K562 (cell line): Measurements from ENCODE around the gene NUP85. TPM values are rescaled to one million over a fixed set of nuclear protein-coding genes. Genes with fewer than 3 reads are reported as not detected.
A peak's percentile ranks its signal among the peaks of the same experiment; 100 is the strongest.

Source experiments
- ATAC-seq: fragments of 200-7000 bp; cut with Tn5 transposase; 3 replicates; pipeline ENCODE4 v1.9.1; 2020; ENCODE audit warnings: moderate library complexity
- BruUV-seq: library from RNA; stranded (reverse); fragments of 400-500 nt; replicated peaks from 2 replicates; lab custom pipeline; 2021; lab: Mats Ljungman, UMichigan
- CTCF ChIA-PET: fragments of 300-600 bp; formaldehyde crosslinking; extraction: SDS; loops from one replicate; lab custom pipeline; 2021; ENCODE audit warnings: low intra/inter-chr PET ratio; lab: Yijun Ruan, JAX
- POLR2A ChIA-PET: fragments of 300-600, 350-650 bp; sonication (Branson Sonifier 250); formaldehyde crosslinking; extraction: SDS; loops from one replicate; lab custom pipeline; 2021; ENCODE audit warnings: antibody characterized with exemption, inconsistent platforms; lab: Yijun Ruan, JAX
- DNase-seq, 4 experiments: peaks; one replicate each; pipeline versions ENCODE4 v3.0.0 to v3.0.0-alpha.2; 2011 to 2018; ENCODE audit warnings: low spot score in 3 of 4, mixed read lengths in 3 of 4; ENCODE audit errors: extremely low read depth in 1 of 4
- FAIRE-seq: peaks from 2 replicates; lab custom pipeline; 2011; peaks lifted over from hg19 to GRCh38; lab: Jason Lieb, UNC
- H2AFZ ChIP-seq: 2 replicates; pipeline ENCODE4 v1.6.0; 2011; ENCODE audit warnings: low read depth, low read length, control low read depth, inconsistent platforms
- H3K27ac ChIP-seq: fragments of 200-600 bp; 3 replicates; pipeline ENCODE4 v1.8.0; 2011; ENCODE audit warnings: low read depth, mild to moderate bottlenecking, control low read depth, inconsistent platforms, low read length, moderate library complexity, mixed read lengths; ENCODE audit errors: extremely low read depth
- H3K27me3 ChIP-seq, 2 experiments: fragments of 300-600 bp in 1 of 2; 2 replicates in 1 of 2; 3 replicates in 1 of 2; pipeline versions ENCODE4 v1.6.0 to v1.8.0; 2011; ENCODE audit warnings: inconsistent platforms in 2 of 2, low read length in 2 of 2, mild to moderate bottlenecking in 1 of 2, mixed read lengths in 1 of 2, moderate library complexity in 1 of 2; ENCODE audit not compliant: control insufficient read depth in 2 of 2, insufficient read depth in 2 of 2
- H3K36me3 ChIP-seq: fragments of 300-600 bp; 3 replicates; pipeline ENCODE4 v1.8.0; 2011; ENCODE audit warnings: mild to moderate bottlenecking, low read length, inconsistent platforms; ENCODE audit not compliant: control insufficient read depth, insufficient read depth
- H3K4me1 ChIP-seq, 2 experiments: fragments of 200-600 bp in 1 of 2; replicated peaks in 1 of 2; 2 replicates in 1 of 2; 3 replicates in 1 of 2; pipeline versions ENCODE4 v1.5.1 to v1.8.0; 2011; ENCODE audit warnings: inconsistent platforms in 2 of 2, low read length in 2 of 2, mild to moderate bottlenecking in 1 of 2, mixed read lengths in 1 of 2, moderate library complexity in 1 of 2; ENCODE audit not compliant: control insufficient read depth in 2 of 2, insufficient read depth in 2 of 2
- H3K4me2 ChIP-seq: 2 replicates; pipeline ENCODE4 v1.6.1; 2011; ENCODE audit warnings: low read length, control low read depth, inconsistent platforms, mixed read lengths; ENCODE audit not compliant: insufficient read depth
- H3K4me3 ChIP-seq: fragments of 200-600 bp; sonication (generic), shearing (Covaris generic); 2 replicates; pipeline ENCODE4 v1.5.1; 2016; ENCODE audit warnings: control low read depth, inconsistent platforms
- H3K79me2 ChIP-seq: fragments of 200-600 bp; 3 replicates; pipeline ENCODE4 v1.8.0; 2011; ENCODE audit warnings: low read length, inconsistent platforms; ENCODE audit not compliant: control insufficient read depth, insufficient read depth
- H3K9ac ChIP-seq, 2 experiments: 2 replicates each; pipeline versions ENCODE4 v1.6.0 to v1.6.1; 2011; ENCODE audit warnings: low read depth in 2 of 2, low read length in 2 of 2, control low read depth in 1 of 2, inconsistent platforms in 1 of 2, mild to moderate bottlenecking in 1 of 2, mixed read lengths in 1 of 2; ENCODE audit not compliant: insufficient read depth in 1 of 2
- H3K9me1 ChIP-seq: one replicate; pipeline ENCODE4 v1.6.0; 2011; ENCODE audit warnings: inconsistent platforms, mild to moderate bottlenecking, low read length, moderate library complexity; ENCODE audit not compliant: control insufficient read depth, insufficient read depth
- H3K9me3 ChIP-seq: replicated peaks from 2 replicates; pipeline ENCODE4 v1.5.1; 2011; ENCODE audit warnings: low read depth, low read length, inconsistent platforms; ENCODE audit not compliant: control insufficient read depth, insufficient read depth
- H4K20me1 ChIP-seq: replicated peaks from 2 replicates; pipeline ENCODE4 v1.6.1; 2011; ENCODE audit warnings: low read length, inconsistent platforms, mixed read lengths; ENCODE audit not compliant: control insufficient read depth, insufficient read depth
- BRD9 ChIP-seq: fragments of 450-650 bp; IDR thresholded peaks from 2 replicates; pipeline ENCODE4 v1.6.1; 2018; ENCODE audit warnings: low read depth; ENCODE audit not compliant: partially characterized antibody
- FOXA3 ChIP-seq, 2 experiments: fragments of 450-650 bp in 1 of 2; sonication (generic) in 1 of 2; formaldehyde crosslinking; IDR thresholded peaks in 1 of 2; conservative IDR thresholded peaks in 1 of 2; 2 replicates each; pipeline versions ENCODE4 v1.4.0 to v1.8.0; 2020 to 2022; ENCODE audit warnings: mild to moderate bottlenecking in 2 of 2, missing genetic modification reagents in 1 of 2
- HIVEP1 ChIP-seq: fragments of 250-450 bp; sonication (Bioruptor Pico); IDR thresholded peaks from 2 replicates; pipeline ENCODE4 v1.4.0; 2020; ENCODE audit warnings: mild to moderate bottlenecking
- MAZ ChIP-seq, 2 experiments: fragments of 450-650 bp in 1 of 2; sonication (generic) in 1 of 2; formaldehyde crosslinking; IDR thresholded peaks in 1 of 2; conservative IDR thresholded peaks in 1 of 2; 2 replicates each; pipeline versions ENCODE4 v1.4.0 to v1.5.0; 2020; ENCODE audit warnings: mild to moderate bottlenecking in 1 of 2, missing genetic modification reagents in 1 of 2
- PBX2 ChIP-seq, 2 experiments: IDR thresholded peaks in 1 of 2; conservative IDR thresholded peaks in 1 of 2; 2 replicates each; pipeline ENCODE4 v1.6.1; 2016; ENCODE audit warnings: low read depth in 2 of 2, mild to moderate bottlenecking in 1 of 2, missing compliant biosample characterization in 1 of 2, missing genetic modification characterization in 1 of 2, moderate library complexity in 1 of 2
- SIN3A ChIP-seq, 2 experiments: fragments of 150-350 bp in 1 of 2; IDR thresholded peaks; 2 replicates each; pipeline ENCODE4 v1.6.1; 2011 to 2016; ENCODE audit warnings: borderline replicate concordance in 2 of 2, low read depth in 2 of 2, low read length in 2 of 2, mild to moderate bottlenecking in 2 of 2, moderate library complexity in 2 of 2; ENCODE audit not compliant: control insufficient read depth in 1 of 2
- WGBS: fragments of 100-300 bp; shearing (Covaris generic); methylation state at CpG from one replicate; pipeline ENCODE4 v1.1.6; 2016; ENCODE audit warnings: low coverage, mixed read lengths; ENCODE audit not compliant: insufficient coverage; ENCODE audit errors: missing lambda C conversion rate; 5-methylcytosine and 5-hydroxymethylcytosine counted together
- in situ Hi-C: fragments of 300-500 bp; cut with MboI; formaldehyde crosslinking; loops from 4 replicates; pipeline ENCODE4 v1.15.0; 2018; ENCODE audit warnings: inconsistent platforms, mixed read lengths
- intact Hi-C: fragments of 100-400 bp; cut with micrococcal nuclease; formaldehyde crosslinking; loops from 2 replicates; pipeline ENCODE4 v1.14.2; 2022
- polyA plus RNA-seq, 8 experiments: library from polyadenylated mRNA; depleted of rRNA in 4 of 8; stranded (reverse) in 5 of 8; unstranded in 3 of 8; fragments of >200 nt; fragmentation: Nextera tagmentation in 2 of 8; fragmentation: Illumina TruSeq in 1 of 8; extraction: Ambion mirVana in 2 of 8; extraction: Trizol in 1 of 8; gene quantifications; 2 replicates each; pipeline versions ENCODE4 v1.2.1 to v1.2.3, GENCODE V29; 2011 to 2014; ENCODE audit warnings: inconsistent platforms in 1 of 8, missing spikeins in 1 of 8
- total RNA-seq, 7 experiments: library from RNA; depleted of rRNA in 6 of 7; stranded (reverse); fragments of >200 nt in 6 of 7; fragmentation: Illumina TruSeq in 2 of 7; extraction: Trizol in 2 of 7; gene quantifications; 2 replicates each; pipeline versions ENCODE4 v1.2.1 to v1.2.3, GENCODE V29; 2011 to 2021; ENCODE audit warnings: low replicate concordance in 1 of 7
- TF ChIP-seq, protein P1 (sequence below): fragments of 450-650 bp; IDR thresholded peaks from 2 replicates; pipeline ENCODE4 v1.6.1; 2016; ENCODE audit warnings: borderline replicate concordance
- TF ChIP-seq, protein P2 (sequence below): sonication (generic); formaldehyde crosslinking; IDR thresholded peaks from 2 replicates; pipeline ENCODE4 v1.5.0; 2020; ENCODE audit warnings: missing genetic modification reagents
- TF ChIP-seq, protein P3 (sequence below): fragments of 250-450 bp; sonication (Bioruptor Pico); IDR thresholded peaks from 2 replicates; pipeline ENCODE4 v1.8.0; 2021; ENCODE audit warnings: moderate library complexity, mild to moderate bottlenecking, inconsistent platforms

NUP85 gene
- total and polyA plus RNA-seq, 9 of the 15 experiments (the other 6 are each of a cell fraction or from before 2014, with no cell fraction given), result 50.2 to 177 (median 110) TPM

DNA sequence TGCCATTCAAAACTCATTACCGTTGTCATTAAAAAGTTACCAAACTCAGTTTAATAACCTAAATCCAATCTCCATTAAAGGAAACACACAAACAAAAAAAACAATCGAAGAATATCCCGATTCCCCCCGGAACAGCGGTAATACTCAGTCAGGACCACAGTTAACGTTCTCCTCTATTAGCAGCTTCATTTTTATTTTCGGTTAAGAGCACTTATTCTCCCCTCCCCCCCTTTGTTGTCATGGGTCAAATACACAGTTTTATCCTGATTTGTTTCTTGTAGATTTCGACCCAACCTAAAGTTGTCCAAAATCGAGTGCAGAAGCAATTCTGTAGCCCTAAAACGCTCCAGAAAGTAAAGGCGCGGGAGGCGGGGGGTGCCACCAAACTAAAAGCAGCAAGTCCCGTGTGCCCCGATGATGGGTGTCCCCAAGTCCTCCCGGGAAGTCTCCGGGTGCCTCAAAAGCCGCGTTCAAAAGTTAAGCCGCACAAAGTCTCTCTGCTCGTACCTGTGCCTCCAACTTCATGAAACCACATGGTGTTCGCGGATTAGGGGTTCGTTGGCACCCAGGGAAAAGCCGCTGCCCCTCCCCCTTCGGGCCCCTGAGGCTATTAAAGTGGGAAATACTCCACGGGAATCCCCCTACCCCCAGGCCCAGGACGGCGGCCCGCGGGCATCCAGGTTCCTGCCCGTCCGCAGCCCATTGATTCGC is 23.7 kb upstream of the NUP85 start:
- peak; percentile 28 for ATAC-seq
- intact Hi-C loops (loop anchor here (5.0 kb wide), 1 partner anchor 49 kb away; the partner anchor contains the start of gene NT5C), in situ Hi-C loops (no loop called here)
- no peaks in the 10 kb centered on the region for H3K9me1 ChIP-seq
- H3K79me2 ChIP-seq, result peaks cover 67% of the 10 kb centered on the region
- H3K9me3 ChIP-seq, result no peaks in the 10 kb centered on the region
- BruUV-seq, result TSS peak; percentile 56
- H3K9ac ChIP-seq, result peak overlapping the region; percentile 94 to 99
- peak overlapping the region; percentile 86 for H3K4me2 ChIP-seq
- peak overlapping the region; percentile 100 for H3K4me3 ChIP-seq
- no peak overlapping the region for H2AFZ ChIP-seq
- POLR2A ChIA-PET, result interaction anchor here (1.1 to 2.4 kb wide), 5 partner anchors 9 to 169 kb away, joined by 3 to 14 read pairs (median 7); partner anchors contain the start of gene MRPL58
- no peaks in the 10 kb centered on the region for H3K27me3 ChIP-seq
- peak; percentile 13 to 59 (median 52) for DNase-seq
- WGBS, result under 1% methylated on average over 25 of the region's 34 CpGs
- FAIRE-seq, result peak; percentile 26
- peak overlapping the region; percentile 100 for H3K27ac ChIP-seq
- CTCF ChIA-PET, result no interaction called here
- no peaks in the 10 kb centered on the region for H4K20me1 ChIP-seq
- peaks cover 41% of the 10 kb centered on the region for H3K36me3 ChIP-seq
- H3K4me1 ChIP-seq, result peaks cover 18 to 26% of the 10 kb centered on the region in 2 experiments; a peak in 4 of 5 replicates
- TF ChIP-seq FOXA3 (CRISPR knock-in tag; conservative IDR thresholded peaks at IDR 0.05 in 1 of 2, IDR thresholded peaks at IDR 0.05 in 1 of 2) (peak in 1 of 2 experiments; percentile 35; a peak in 1 of 4 replicates), HIVEP1 (CRISPR knock-in tag) (no peak), PBX2 (CRISPR knock-in tag; IDR thresholded peaks at IDR 0.05; ENCODE audit: low read depth) (no peak), PBX2 (tag; conservative IDR thresholded peaks at IDR 0.05; ENCODE audit: low read depth) (no peak), BRD9 (no peak), MAZ (CRISPR knock-in tag; conservative IDR thresholded peaks at IDR 0.05 in 1 of 2, IDR thresholded peaks at IDR 0.05 in 1 of 2) (peak in 1 of 2 experiments; percentile 4; a peak in 2 of 4 replicates), SIN3A (IDR thresholded peaks at IDR 0.05; ENCODE audit: borderline replicate concordance in 2 of 2, control insufficient read depth in 1 of 2, low read depth in 2 of 2, low read length in 2 of 2) (peak in 1 of 2 experiments; percentile 48; a peak in 1 of 4 replicates)
- TF ChIP-seq, protein P1, sequence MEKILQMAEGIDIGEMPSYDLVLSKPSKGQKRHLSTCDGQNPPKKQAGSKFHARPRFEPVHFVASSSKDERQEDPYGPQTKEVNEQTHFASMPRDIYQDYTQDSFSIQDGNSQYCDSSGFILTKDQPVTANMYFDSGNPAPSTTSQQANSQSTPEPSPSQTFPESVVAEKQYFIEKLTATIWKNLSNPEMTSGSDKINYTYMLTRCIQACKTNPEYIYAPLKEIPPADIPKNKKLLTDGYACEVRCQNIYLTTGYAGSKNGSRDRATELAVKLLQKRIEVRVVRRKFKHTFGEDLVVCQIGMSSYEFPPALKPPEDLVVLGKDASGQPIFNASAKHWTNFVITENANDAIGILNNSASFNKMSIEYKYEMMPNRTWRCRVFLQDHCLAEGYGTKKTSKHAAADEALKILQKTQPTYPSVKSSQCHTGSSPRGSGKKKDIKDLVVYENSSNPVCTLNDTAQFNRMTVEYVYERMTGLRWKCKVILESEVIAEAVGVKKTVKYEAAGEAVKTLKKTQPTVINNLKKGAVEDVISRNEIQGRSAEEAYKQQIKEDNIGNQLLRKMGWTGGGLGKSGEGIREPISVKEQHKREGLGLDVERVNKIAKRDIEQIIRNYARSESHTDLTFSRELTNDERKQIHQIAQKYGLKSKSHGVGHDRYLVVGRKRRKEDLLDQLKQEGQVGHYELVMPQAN, result peak; percentile 45; the same call in 1 of the 2 replicates
- TF ChIP-seq, protein P2, sequence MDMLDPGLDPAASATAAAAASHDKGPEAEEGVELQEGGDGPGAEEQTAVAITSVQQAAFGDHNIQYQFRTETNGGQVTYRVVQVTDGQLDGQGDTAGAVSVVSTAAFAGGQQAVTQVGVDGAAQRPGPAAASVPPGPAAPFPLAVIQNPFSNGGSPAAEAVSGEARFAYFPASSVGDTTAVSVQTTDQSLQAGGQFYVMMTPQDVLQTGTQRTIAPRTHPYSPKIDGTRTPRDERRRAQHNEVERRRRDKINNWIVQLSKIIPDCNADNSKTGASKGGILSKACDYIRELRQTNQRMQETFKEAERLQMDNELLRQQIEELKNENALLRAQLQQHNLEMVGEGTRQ (CRISPR knock-in tag), result no peak
- TF ChIP-seq, protein P3, sequence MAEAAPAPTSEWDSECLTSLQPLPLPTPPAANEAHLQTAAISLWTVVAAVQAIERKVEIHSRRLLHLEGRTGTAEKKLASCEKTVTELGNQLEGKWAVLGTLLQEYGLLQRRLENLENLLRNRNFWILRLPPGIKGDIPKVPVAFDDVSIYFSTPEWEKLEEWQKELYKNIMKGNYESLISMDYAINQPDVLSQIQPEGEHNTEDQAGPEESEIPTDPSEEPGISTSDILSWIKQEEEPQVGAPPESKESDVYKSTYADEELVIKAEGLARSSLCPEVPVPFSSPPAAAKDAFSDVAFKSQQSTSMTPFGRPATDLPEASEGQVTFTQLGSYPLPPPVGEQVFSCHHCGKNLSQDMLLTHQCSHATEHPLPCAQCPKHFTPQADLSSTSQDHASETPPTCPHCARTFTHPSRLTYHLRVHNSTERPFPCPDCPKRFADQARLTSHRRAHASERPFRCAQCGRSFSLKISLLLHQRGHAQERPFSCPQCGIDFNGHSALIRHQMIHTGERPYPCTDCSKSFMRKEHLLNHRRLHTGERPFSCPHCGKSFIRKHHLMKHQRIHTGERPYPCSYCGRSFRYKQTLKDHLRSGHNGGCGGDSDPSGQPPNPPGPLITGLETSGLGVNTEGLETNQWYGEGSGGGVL, result no peak
